Duodenal mucosa (tissue), 2 donors: ENCODE measurements around the gene ZBTB5.
A peak's percentile ranks its signal among the peaks of the same experiment; 100 is the strongest.

ENCODE experiments used
- H3K27ac ChIP-seq: one replicate; pipeline ENCODE4 v1.7.0; 2013; ENCODE audit warnings: low read depth, low read length
- H3K27me3 ChIP-seq, 2 donors: one replicate each; pipeline ENCODE4 v1.7.0; 2013; ENCODE audit warnings: low read length in 2 of 2, control low read depth in 1 of 2; ENCODE audit not compliant: insufficient read depth in 2 of 2, control insufficient read depth in 1 of 2
- H3K36me3 ChIP-seq, 2 donors: one replicate each; pipeline ENCODE4 v1.7.0; 2013; ENCODE audit warnings: low read length in 2 of 2, control low read depth in 1 of 2; ENCODE audit not compliant: insufficient read depth in 2 of 2, control insufficient read depth in 1 of 2
- H3K4me1 ChIP-seq, 2 donors: one replicate each; pipeline ENCODE4 v1.7.0; 2013; ENCODE audit warnings: low read length in 2 of 2, control low read depth in 1 of 2; ENCODE audit not compliant: insufficient read depth in 2 of 2, control insufficient read depth in 1 of 2
- H3K4me3 ChIP-seq, 2 donors: one replicate each; pipeline ENCODE4 v1.7.0; 2013; ENCODE audit warnings: low read length in 2 of 2, low read depth in 1 of 2
- H3K9ac ChIP-seq, 2 donors: one replicate each; pipeline ENCODE4 v1.7.0; 2013; ENCODE audit warnings: low read length in 2 of 2, low read depth in 1 of 2
- H3K9me3 ChIP-seq, 2 donors: one replicate each; pipeline ENCODE4 v1.7.0; 2013; ENCODE audit warnings: low read length in 2 of 2, control low read depth in 1 of 2; ENCODE audit not compliant: control insufficient read depth in 1 of 2

ZBTB5 gene

GRCh38 chr9:37453827-37454226 lies 11.4 kb downstream of the ZBTB5 start:
- Histone ChIP-seq H3K4me1 (peaks cover 8 to 12% of the 10 kb centered on the region in 2 donors), H3K4me3 (peak overlapping the region in 1 of 2 donors; percentile 9), H3K9ac (no peak overlapping the region), H3K36me3 (peaks cover 0 to 7% of the 10 kb centered on the region in 2 donors), H3K27me3 (no peaks in the 10 kb centered on the region), H3K9me3 (no peaks in the 10 kb centered on the region), H3K27ac (no peak overlapping the region)

GRCh38 chr9:37452611-37453010 lies 12.6 kb downstream of the ZBTB5 start:
- H3K4me3 ChIP-seq: no peak overlapping the region
- no peak overlapping the region for H3K9ac ChIP-seq
- H3K4me1 ChIP-seq: peaks cover 8 to 12% of the 10 kb centered on the region in 2 donors
- peaks cover 0 to 7% of the 10 kb centered on the region in 2 donors for H3K36me3 ChIP-seq
- no peaks in the 10 kb centered on the region for H3K27me3 ChIP-seq
- no peaks in the 10 kb centered on the region for H3K9me3 ChIP-seq
- H3K27ac ChIP-seq: no peak overlapping the region

- Histone ChIP-seq H3K9me3 (no peaks in the 10 kb centered on the region), H3K4me1 (peaks cover 8 to 14% of the 10 kb centered on the region in 2 donors), H3K36me3 (peaks cover 0 to 7% of the 10 kb centered on the region in 2 donors), H3K9ac (no peak overlapping the region), H3K27me3 (no peaks in the 10 kb centered on the region), H3K27ac (no peak overlapping the region), H3K4me3 (no peak overlapping the region)
Observed at GRCh38 chr9:37451628-37452027, 13.6 kb downstream of the ZBTB5 start.

GRCh38 chr9:37449862-37450632 lies 15.2 kb downstream of the ZBTB5 start:
- H3K27ac ChIP-seq: no peak overlapping the region
- H3K27me3 ChIP-seq: no peaks in the 10 kb centered on the region
- no peaks in the 10 kb centered on the region for H3K9me3 ChIP-seq
- peaks cover 13 to 20% of the 10 kb centered on the region in 2 donors for H3K4me1 ChIP-seq
- peaks cover 0 to 7% of the 10 kb centered on the region in 2 donors for H3K36me3 ChIP-seq
- no peak overlapping the region for H3K9ac ChIP-seq
- no peak overlapping the region for H3K4me3 ChIP-seq

- Histone ChIP-seq H3K9ac (no peak overlapping the region), H3K27me3 (no peaks in the 10 kb centered on the region), H3K4me1 (peaks cover 11 to 13% of the 10 kb centered on the region in 2 donors), H3K9me3 (no peaks in the 10 kb centered on the region), H3K27ac (no peak overlapping the region), H3K36me3 (peaks cover 0 to 14% of the 10 kb centered on the region in 2 donors), H3K4me3 (no peak overlapping the region)
Observed at GRCh38 chr9:37447111-37447510, 18.1 kb downstream of the ZBTB5 start.

GRCh38 chr9:37446401-37446800 lies 18.8 kb downstream of the ZBTB5 start:
- H3K9ac ChIP-seq: no peak overlapping the region
- H3K27me3 ChIP-seq: no peaks in the 10 kb centered on the region
- no peak overlapping the region for H3K4me3 ChIP-seq
- no peak overlapping the region for H3K27ac ChIP-seq
- H3K4me1 ChIP-seq: peaks cover 11 to 13% of the 10 kb centered on the region in 2 donors
- peaks cover 2 to 21% of the 10 kb centered on the region in 2 donors for H3K36me3 ChIP-seq
- no peaks in the 10 kb centered on the region for H3K9me3 ChIP-seq

GRCh38 chr9:37445832-37446231 lies 19.4 kb downstream of the ZBTB5 start:
- H3K4me3 ChIP-seq: no peak overlapping the region
- H3K9me3 ChIP-seq: no peaks in the 10 kb centered on the region
- peaks cover 11 to 13% of the 10 kb centered on the region in 2 donors for H3K4me1 ChIP-seq
- no peaks in the 10 kb centered on the region for H3K27me3 ChIP-seq
- peaks cover 4 to 27% of the 10 kb centered on the region in 2 donors for H3K36me3 ChIP-seq
- no peak overlapping the region for H3K9ac ChIP-seq
- no peak overlapping the region for H3K27ac ChIP-seq

GRCh38 chr9:37444890-37445289 lies 20.4 kb downstream of the ZBTB5 start:
- H3K4me1 ChIP-seq: peaks cover 11 to 13% of the 10 kb centered on the region in 2 donors

GRCh38 chr9:37443566-37443965 lies 21.7 kb downstream of the ZBTB5 start:
- H3K27me3 ChIP-seq: no peaks in the 10 kb centered on the region
- no peaks in the 10 kb centered on the region for H3K9me3 ChIP-seq
- no peak overlapping the region for H3K9ac ChIP-seq
- H3K4me3 ChIP-seq: no peak overlapping the region
- H3K4me1 ChIP-seq: peaks cover 11 to 15% of the 10 kb centered on the region in 2 donors
- H3K27ac ChIP-seq: no peak overlapping the region
- peaks cover 7 to 43% of the 10 kb centered on the region in 2 donors for H3K36me3 ChIP-seq

More at GRCh38 chr9:37444890-37445289, 20.4 kb downstream of the ZBTB5 start:
- Histone ChIP-seq H3K27me3 (no peaks in the 10 kb centered on the region), H3K9me3 (no peaks in the 10 kb centered on the region), H3K27ac (no peak overlapping the region), H3K36me3 (peaks cover 7 to 36% of the 10 kb centered on the region in 2 donors), H3K4me3 (no peak overlapping the region), H3K9ac (no peak overlapping the region)

GRCh38 chr9:37442556-37442955 lies 22.7 kb downstream of the ZBTB5 start:
- Histone ChIP-seq H3K9ac (no peak overlapping the region), H3K27ac (no peak overlapping the region), H3K4me3 (no peak overlapping the region), H3K36me3 (peaks cover 11 to 51% of the 10 kb centered on the region in 2 donors), H3K9me3 (no peaks in the 10 kb centered on the region), H3K27me3 (no peaks in the 10 kb centered on the region), H3K4me1 (peaks cover 21 to 23% of the 10 kb centered on the region in 2 donors)
